GM19043 (cell line): Measurements from ENCODE around the gene HOMEZ.
"Not testable (repeated sequence)": the region's sequence is repeated elsewhere in the genome, so short reads cannot be mapped to it uniquely, and the experiment has no call there.

Experiments used
- ATAC-seq: cut with Tn5 transposase; IDR thresholded peaks from one replicate; pipeline ENCODE4 v1.9.1; 2021; ENCODE audit warnings: low read depth; ENCODE audit not compliant: unreplicated experiment

The HOMEZ gene

DNA sequence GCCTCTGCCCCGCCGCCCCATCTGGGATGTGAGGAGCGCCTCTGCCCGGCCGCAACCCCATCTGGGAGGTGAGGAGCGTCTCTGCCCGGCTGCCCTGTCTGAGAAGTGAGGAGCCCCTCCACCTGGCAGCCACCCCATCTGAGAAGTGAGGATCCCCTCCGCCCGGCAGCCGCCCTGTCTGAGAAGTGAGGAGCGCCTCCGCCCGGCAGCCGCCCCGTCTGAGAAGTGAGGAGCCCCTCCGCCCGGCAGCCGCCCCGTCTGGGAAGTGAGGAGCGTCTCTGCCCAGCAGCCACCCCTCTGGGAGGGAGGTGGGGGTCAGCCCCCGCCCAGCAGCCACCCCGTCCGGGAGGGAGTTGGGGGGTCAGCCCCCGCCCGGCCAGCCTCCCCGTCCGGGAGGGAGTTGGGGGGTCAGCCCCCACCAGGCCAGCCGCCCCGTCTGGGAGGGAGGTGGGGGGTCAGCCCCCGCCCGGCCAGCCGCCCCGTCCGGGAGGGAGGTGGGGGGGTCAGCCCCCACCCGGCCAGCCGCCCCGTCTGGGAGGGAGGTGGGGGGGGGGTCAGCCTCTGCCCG, 53.6 kb downstream of the HOMEZ start:
- not testable (repeated sequence) for ATAC-seq

DNA sequence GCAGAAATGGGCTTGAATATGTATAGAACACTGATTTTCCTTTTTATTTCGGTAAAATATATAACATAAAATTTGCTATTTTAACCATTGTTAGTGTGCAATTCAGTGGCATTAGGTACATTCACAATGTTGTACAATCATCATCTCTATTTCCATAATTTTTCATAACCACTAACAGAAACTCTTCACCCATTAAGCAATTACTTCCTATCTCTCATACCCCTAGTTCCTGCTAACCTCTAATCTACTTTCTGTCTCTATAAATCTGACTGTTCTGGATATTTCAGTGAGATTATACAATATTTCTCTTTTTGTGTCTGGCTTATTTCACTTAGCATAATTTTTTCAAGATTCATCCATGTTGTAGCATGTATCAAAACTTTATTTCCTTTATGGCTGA, 57.1 kb downstream of the HOMEZ start:
- no peak for ATAC-seq

GRCh38 chr14:23227566-23227965, 58.4 kb downstream of the HOMEZ start:
- no peak for ATAC-seq

GRCh38 chr14:23224958-23225357, 61.0 kb downstream of the HOMEZ start:
- ATAC-seq = not testable (repeated sequence)
